ENCODE measurements around the gene CEL.
"Not testable (repeated sequence)": the region's sequence is repeated elsewhere in the genome, so short reads cannot be mapped to it uniquely, and the experiment has no call there.

- TF ChIP-seq POLR2AphosphoS5, POLR2A (IDR thresholded peaks at IDR 0.05; ENCODE audit: low read depth, low read length): not testable (repeated sequence)
These were observed 20.3 kb downstream of the CEL start for GRCh38 chr9:133081957-133082644.

All from GM12892 (cell line).